Fibroblast of lung (primary cell): Measurements from ENCODE around the gene TSR3.

Source experiments
- EZH2 ChIP-seq: IDR thresholded peaks from 2 replicates; pipeline ENCODE4 v1.5.1; 2012; ENCODE audit warnings: low read length, control low read depth, mild to moderate bottlenecking; ENCODE audit errors: missing control alignments
- TF ChIP-seq, protein P1 (sequence below), 2 donors: IDR thresholded peaks in 1 of 2; conservative IDR thresholded peaks in 1 of 2; 1 replicate in 1 of 2; 2 replicates in 1 of 2; pipeline ENCODE4 v1.5.1; 2011 to 2012; ENCODE audit warnings: low read length in 2 of 2, control low read depth in 1 of 2, inconsistent platforms in 1 of 2, low read depth in 1 of 2, mild to moderate bottlenecking in 1 of 2

DNA sequence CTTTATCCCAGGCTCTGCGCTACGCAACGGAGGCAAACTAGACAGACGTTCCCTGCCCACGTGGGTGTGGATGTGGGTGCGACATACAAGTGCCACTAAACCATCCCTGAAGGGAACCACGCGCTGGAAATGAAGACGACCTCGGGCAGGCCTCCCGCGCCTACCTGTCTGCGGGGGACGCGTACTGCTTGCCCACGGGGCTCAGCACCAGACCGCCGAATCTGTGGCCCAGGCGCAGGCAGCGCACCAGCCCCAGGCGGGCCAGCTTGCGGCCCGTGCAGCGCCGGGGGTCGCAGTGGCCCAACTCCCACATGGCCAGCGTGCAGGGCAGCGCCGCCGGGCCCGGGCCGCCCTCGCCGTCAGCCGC is 480 bp downstream of the TSR3 start:
- TF ChIP-seq, protein P1, sequence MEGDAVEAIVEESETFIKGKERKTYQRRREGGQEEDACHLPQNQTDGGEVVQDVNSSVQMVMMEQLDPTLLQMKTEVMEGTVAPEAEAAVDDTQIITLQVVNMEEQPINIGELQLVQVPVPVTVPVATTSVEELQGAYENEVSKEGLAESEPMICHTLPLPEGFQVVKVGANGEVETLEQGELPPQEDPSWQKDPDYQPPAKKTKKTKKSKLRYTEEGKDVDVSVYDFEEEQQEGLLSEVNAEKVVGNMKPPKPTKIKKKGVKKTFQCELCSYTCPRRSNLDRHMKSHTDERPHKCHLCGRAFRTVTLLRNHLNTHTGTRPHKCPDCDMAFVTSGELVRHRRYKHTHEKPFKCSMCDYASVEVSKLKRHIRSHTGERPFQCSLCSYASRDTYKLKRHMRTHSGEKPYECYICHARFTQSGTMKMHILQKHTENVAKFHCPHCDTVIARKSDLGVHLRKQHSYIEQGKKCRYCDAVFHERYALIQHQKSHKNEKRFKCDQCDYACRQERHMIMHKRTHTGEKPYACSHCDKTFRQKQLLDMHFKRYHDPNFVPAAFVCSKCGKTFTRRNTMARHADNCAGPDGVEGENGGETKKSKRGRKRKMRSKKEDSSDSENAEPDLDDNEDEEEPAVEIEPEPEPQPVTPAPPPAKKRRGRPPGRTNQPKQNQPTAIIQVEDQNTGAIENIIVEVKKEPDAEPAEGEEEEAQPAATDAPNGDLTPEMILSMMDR (conservative IDR thresholded peaks at IDR 0.05 in 1 of 2, IDR thresholded peaks at IDR 0.05 in 1 of 2; ENCODE audit: low read depth in 1 of 2, low read length in 2 of 2) = no peak
- TF ChIP-seq EZH2 = no peak
